Neural crest cell (in vitro differentiated cells): ENCODE results near the gene RMDN3. TPM values are rescaled to one million over a fixed set of nuclear protein-coding genes. Genes with fewer than 3 reads are reported as not detected.

Experiments
- DNase-seq: peaks from one replicate; pipeline ENCODE4 v3.0.0; 2021; ENCODE audit warnings: low read depth, mixed read lengths, low spot score
- H3K27ac Mint-ChIP-seq: one replicate; pipeline ENCODE4 v1.8.0; 2021; ENCODE audit warnings: mild to moderate bottlenecking, mixed read lengths; ENCODE audit not compliant: unreplicated experiment
- H3K27me3 Mint-ChIP-seq: 2 replicates; pipeline ENCODE4 v1.8.0; 2021; ENCODE audit warnings: low read depth, mild to moderate bottlenecking, mixed read lengths
- H3K36me3 Mint-ChIP-seq: 2 replicates; pipeline ENCODE4 v1.8.0; 2021; ENCODE audit warnings: low read depth, mild to moderate bottlenecking, mixed read lengths
- H3K4me1 Mint-ChIP-seq: 2 replicates; pipeline ENCODE4 v1.8.0; 2021; ENCODE audit warnings: mixed read lengths
- H3K4me3 Mint-ChIP-seq: one replicate; pipeline ENCODE4 v1.8.0; 2021; ENCODE audit warnings: mild to moderate bottlenecking, mixed read lengths
- H3K9me3 Mint-ChIP-seq: 2 replicates; pipeline ENCODE4 v1.8.0; 2021; ENCODE audit warnings: mixed read lengths
- CTCF ChIP-seq: fragments of 200-600 bp; sonication (generic); conservative IDR thresholded peaks from 2 replicates; pipeline ENCODE4 v1.5.0; 2021; ENCODE audit warnings: antibody characterized with exemption, mild to moderate bottlenecking
- total RNA-seq: library from RNA; stranded (reverse); gene quantifications from 2 replicates; pipeline ENCODE4 v1.2.1, GENCODE V29; 2021

The RMDN3 gene
- total RNA-seq, 1 donor from 2014 or later = 32.2 TPM

- H3K27me3 Mint-ChIP-seq = no peaks in the 10 kb centered on the region
- no peaks in the 10 kb centered on the region for H3K4me1 Mint-ChIP-seq
- no peaks in the 10 kb centered on the region for H3K9me3 Mint-ChIP-seq
- H3K36me3 Mint-ChIP-seq = no peaks in the 10 kb centered on the region
- no peak overlapping the region for H3K27ac Mint-ChIP-seq
- H3K4me3 Mint-ChIP-seq = no peak overlapping the region
- peak; percentile 37 for DNase-seq
- peak; percentile 78 for TF ChIP-seq CTCF
These were observed 27.7 kb upstream of the RMDN3 start for GRCh38 chr15:40782609-40783227.

- Mint-ChIP-seq H3K4me1 (no peaks in the 10 kb centered on the region), H3K36me3 (no peaks in the 10 kb centered on the region), H3K4me3 (no peak overlapping the region), H3K9me3 (no peaks in the 10 kb centered on the region), H3K27ac (peak overlapping the region; percentile 84), H3K27me3 (no peaks in the 10 kb centered on the region)
- TF ChIP-seq CTCF = no peak
- DNase-seq = no peak
These were observed 21.6 kb upstream of the RMDN3 start for GRCh38 chr15:40776537-40777141.

GRCh38 chr15:40775740-40776536 lies 20.9 kb upstream of the RMDN3 start:
- H3K4me1 Mint-ChIP-seq = no peaks in the 10 kb centered on the region
- no peak overlapping the region for H3K4me3 Mint-ChIP-seq
- no peak overlapping the region for H3K27ac Mint-ChIP-seq
- no peaks in the 10 kb centered on the region for H3K27me3 Mint-ChIP-seq
- H3K9me3 Mint-ChIP-seq = no peaks in the 10 kb centered on the region
- H3K36me3 Mint-ChIP-seq = no peaks in the 10 kb centered on the region
- no peak for TF ChIP-seq CTCF
- no peak for DNase-seq

- Mint-ChIP-seq H3K27ac (no peak overlapping the region), H3K9me3 (no peaks in the 10 kb centered on the region), H3K36me3 (no peaks in the 10 kb centered on the region), H3K27me3 (no peaks in the 10 kb centered on the region), H3K4me3 (no peak overlapping the region), H3K4me1 (no peaks in the 10 kb centered on the region)
- TF ChIP-seq CTCF = no peak
- no peak for DNase-seq
These were observed 20.0 kb upstream of the RMDN3 start for GRCh38 chr15:40775007-40775406.

- Mint-ChIP-seq H3K27me3 (no peaks in the 10 kb centered on the region), H3K27ac (no peak overlapping the region), H3K9me3 (no peaks in the 10 kb centered on the region), H3K4me3 (no peak overlapping the region), H3K36me3 (no peaks in the 10 kb centered on the region), H3K4me1 (no peaks in the 10 kb centered on the region)
- TF ChIP-seq CTCF = no peak
- DNase-seq = no peak
These were observed 18.8 kb upstream of the RMDN3 start for GRCh38 chr15:40773902-40774301.
